Astrocyte (in vitro differentiated cells and primary cell): ENCODE measurements around the gene ANKDD1B.

ENCODE experiments used
- CTCF ChIP-seq: IDR thresholded peaks from 2 replicates; pipeline ENCODE4 v1.5.1; 2011; ENCODE audit warnings: low read depth, mild to moderate bottlenecking, inconsistent platforms, low read length, moderate library complexity; ENCODE audit not compliant: insufficient read depth
- EZH2 ChIP-seq: IDR thresholded peaks from 2 replicates; pipeline ENCODE4 v1.6.1; 2012; ENCODE audit warnings: mild to moderate bottlenecking, low read length, inconsistent platforms; ENCODE audit not compliant: insufficient read depth

GRCh38 chr5:75566710-75567309 is 44.4 kb upstream of the ANKDD1B start:
- no peak for TF ChIP-seq EZH2
- no peak for TF ChIP-seq CTCF
